H9 (cell line): Measurements from ENCODE around the gene PLXNA2. TPM values are rescaled to one million over a fixed set of nuclear protein-coding genes. Genes with fewer than 3 reads are reported as not detected.

ENCODE experiments used
- DNase-seq: peaks from one replicate; pipeline ENCODE4 v3.0.0-alpha.2; 2017
- H2AFZ ChIP-seq: one replicate; pipeline ENCODE4 v1.6.1; 2013; ENCODE audit warnings: mild to moderate bottlenecking, low read length, control low read depth, moderate library complexity
- H2AK5ac ChIP-seq: 2 replicates; pipeline ENCODE4 v1.6.1; 2013; ENCODE audit warnings: low read length, control low read depth, mixed read lengths; ENCODE audit not compliant: insufficient read length
- H2BK120ac ChIP-seq: one replicate; pipeline ENCODE4 v1.6.1; 2013; ENCODE audit warnings: low read depth, mild to moderate bottlenecking, low read length, control low read depth, inconsistent platforms; ENCODE audit not compliant: poor library complexity, severe bottlenecking
- H2BK12ac ChIP-seq: 2 replicates; pipeline ENCODE4 v1.6.1; 2013; ENCODE audit warnings: low read length, control low read depth, mixed read lengths, low read depth; ENCODE audit not compliant: insufficient read length
- H2BK15ac ChIP-seq: 2 replicates; pipeline ENCODE4 v1.6.1; 2013; ENCODE audit warnings: low read depth, low read length, control low read depth
- H2BK20ac ChIP-seq: one replicate; pipeline ENCODE4 v1.6.1; 2013; ENCODE audit warnings: low read depth, mild to moderate bottlenecking, low read length, control low read depth, inconsistent platforms; ENCODE audit not compliant: poor library complexity, severe bottlenecking
- H2BK5ac ChIP-seq: 2 replicates; pipeline ENCODE4 v1.6.1; 2013; ENCODE audit warnings: low read length, control low read depth, mixed read lengths; ENCODE audit not compliant: insufficient read length
- H3K14ac ChIP-seq: 2 replicates; pipeline ENCODE4 v1.6.1; 2013; ENCODE audit warnings: low read length, control low read depth; ENCODE audit not compliant: insufficient read depth
- H3K18ac ChIP-seq: 2 replicates; pipeline ENCODE4 v1.6.1; 2013; ENCODE audit warnings: low read depth, mild to moderate bottlenecking, mixed read lengths, low read length, control low read depth; ENCODE audit not compliant: insufficient read length
- H3K23ac ChIP-seq: 2 replicates; pipeline ENCODE4 v1.6.1; 2013; ENCODE audit warnings: low read length, control low read depth, mixed read lengths, low read depth; ENCODE audit not compliant: insufficient read length
- H3K23me2 ChIP-seq: 2 replicates; pipeline ENCODE4 v1.6.1; 2013; ENCODE audit warnings: low read depth, mild to moderate bottlenecking, mixed read lengths, low read length, control low read depth; ENCODE audit not compliant: insufficient read length, poor library complexity, severe bottlenecking
- H3K27ac ChIP-seq: 2 replicates; pipeline ENCODE4 v1.5.1; 2013; ENCODE audit warnings: low read length, control low read depth, mixed read lengths, low read depth; ENCODE audit not compliant: insufficient read length
- H3K27me3 ChIP-seq: 2 replicates; pipeline ENCODE4 v1.6.1; 2013; ENCODE audit warnings: low read length, control low read depth, inconsistent platforms; ENCODE audit not compliant: insufficient read depth
- H3K4ac ChIP-seq: 2 replicates; pipeline ENCODE4 v1.6.1; 2013; ENCODE audit warnings: low read depth, mild to moderate bottlenecking, control low read depth, inconsistent platforms, low read length, moderate library complexity
- H3K4me1 ChIP-seq: 2 replicates; pipeline ENCODE4 v1.6.1; 2013; ENCODE audit warnings: low read length, control low read depth, inconsistent platforms; ENCODE audit not compliant: insufficient read depth
- H3K4me2 ChIP-seq: 2 replicates; pipeline ENCODE4 v1.6.1; 2013; ENCODE audit warnings: low read length, control low read depth, mixed read lengths; ENCODE audit not compliant: insufficient read length, insufficient read depth
- H3K56ac ChIP-seq: 2 replicates; pipeline ENCODE4 v1.6.1; 2013; ENCODE audit warnings: low read depth, mild to moderate bottlenecking, mixed read lengths, low read length, control low read depth; ENCODE audit not compliant: insufficient read length
- H3K79me1 ChIP-seq: 2 replicates; pipeline ENCODE4 v1.6.1; 2013; ENCODE audit warnings: low read depth, mild to moderate bottlenecking, moderate library complexity, low read length, control low read depth, inconsistent platforms; ENCODE audit not compliant: insufficient read depth, poor library complexity, severe bottlenecking
- H3K79me2 ChIP-seq: 2 replicates; pipeline ENCODE4 v1.6.1; 2013; ENCODE audit warnings: low read length, control low read depth, inconsistent platforms; ENCODE audit not compliant: insufficient read depth
- H3K9ac ChIP-seq: 2 replicates; pipeline ENCODE4 v1.6.1; 2013; ENCODE audit warnings: low read length, control low read depth, mixed read lengths; ENCODE audit not compliant: insufficient read length; ENCODE audit errors: extremely low read depth
- H3K9me3 ChIP-seq: one replicate; pipeline ENCODE4 v1.6.1; 2013; ENCODE audit warnings: low read depth, low read length, inconsistent platforms; ENCODE audit not compliant: control insufficient read depth
- H3T11ph ChIP-seq: one replicate; pipeline ENCODE4 v1.6.1; 2013; ENCODE audit warnings: mild to moderate bottlenecking, low read length, control low read depth, inconsistent platforms
- H4K20me1 ChIP-seq: one replicate; pipeline ENCODE4 v1.6.1; 2013; ENCODE audit not compliant: control insufficient read depth, insufficient read length, insufficient read depth
- H4K5ac ChIP-seq: 2 replicates; pipeline ENCODE4 v1.6.1; 2013; ENCODE audit warnings: low read depth, mild to moderate bottlenecking, mixed read lengths, low read length, control low read depth; ENCODE audit not compliant: insufficient read length
- H4K8ac ChIP-seq: replicated peaks from 2 replicates; pipeline ENCODE4 v1.6.1; 2013; ENCODE audit warnings: low read length, control low read depth, mixed read lengths, low read depth; ENCODE audit not compliant: insufficient read length
- H4K91ac ChIP-seq: 2 replicates; pipeline ENCODE4 v1.6.1; 2013; ENCODE audit warnings: low read depth, mild to moderate bottlenecking, moderate library complexity, mixed read lengths, low read length, control low read depth; ENCODE audit not compliant: insufficient read length
- H3K27ac Mint-ChIP-seq, 3 experiments: 2 replicates in 2 of 3; 3 replicates in 1 of 3; pipeline ENCODE4 v1.8.0; 2020 to 2021; ENCODE audit warnings: mixed read lengths in 3 of 3, mild to moderate bottlenecking in 1 of 3, moderate library complexity in 1 of 3
- H3K27me3 Mint-ChIP-seq: 2 replicates; pipeline ENCODE4 v1.8.0; 2021; ENCODE audit warnings: low read depth, mild to moderate bottlenecking, moderate library complexity, mixed read lengths
- H3K36me3 Mint-ChIP-seq, 3 experiments: 2 replicates in 2 of 3; 3 replicates in 1 of 3; pipeline ENCODE4 v1.8.0; 2020 to 2021; ENCODE audit warnings: low read depth in 3 of 3, mixed read lengths in 3 of 3; ENCODE audit not compliant: insufficient read depth in 1 of 3
- H3K4me1 Mint-ChIP-seq, 2 experiments: 2 replicates each; pipeline ENCODE4 v1.8.0; 2020; ENCODE audit warnings: mixed read lengths in 2 of 2
- H3K4me3 Mint-ChIP-seq, 2 experiments: 2 replicates in 1 of 2; 3 replicates in 1 of 2; pipeline ENCODE4 v1.8.0; 2020 to 2021; ENCODE audit warnings: mild to moderate bottlenecking in 2 of 2, mixed read lengths in 2 of 2, moderate library complexity in 1 of 2
- H3K9me3 Mint-ChIP-seq, 2 experiments: 2 replicates in 1 of 2; 3 replicates in 1 of 2; pipeline ENCODE4 v1.8.0; 2020; ENCODE audit warnings: mild to moderate bottlenecking in 2 of 2, mixed read lengths in 2 of 2, moderate library complexity in 1 of 2
- CTCF ChIP-seq: fragments of 200-600 bp; sonication (generic); conservative IDR thresholded peaks from 3 replicates; pipeline ENCODE4 v1.8.0; 2021; ENCODE audit warnings: antibody characterized with exemption, mild to moderate bottlenecking
- WGBS: extraction: QIAGEN DNeasy Blood & Tissue Kit; methylation state at CpG from one replicate; pipeline ENCODE4 v1.1.7; 2013; ENCODE audit warnings: missing lambda C conversion rate, low lambda C conversion rate, mixed read lengths; ENCODE audit not compliant: insufficient read length; ENCODE audit errors: extremely low coverage; 5-methylcytosine and 5-hydroxymethylcytosine counted together
- total RNA-seq: library from RNA; stranded (reverse); gene quantifications from 2 replicates; pipeline ENCODE4 v1.2.1, GENCODE V29; 2021

Gene PLXNA2
- total RNA-seq, 1 experiment from 2014 or later: 0.57 TPM

- Histone ChIP-seq H3K27me3 (no peaks in the 10 kb centered on the region), H4K91ac (no peak overlapping the region), H3K23me2 (no peaks in the 10 kb centered on the region), H3K79me2 (no peaks in the 10 kb centered on the region), H2BK5ac (no peak overlapping the region), H3K23ac (no peak overlapping the region), H2BK120ac (no peak overlapping the region), H4K20me1 (no peaks in the 10 kb centered on the region), H3K9ac (no peak overlapping the region), H4K5ac (no peak overlapping the region), H3K27ac (no peak overlapping the region), H2BK15ac (no peak overlapping the region), H3T11ph (no peak overlapping the region), H2BK20ac (no peak overlapping the region), H2AFZ (no peak overlapping the region), H2AK5ac (no peak overlapping the region), H2BK12ac (no peak overlapping the region), H4K8ac (no peak overlapping the region), H3K79me1 (no peaks in the 10 kb centered on the region), H3K14ac (no peak overlapping the region), H3K18ac (no peak overlapping the region), H3K4me1 (no peaks in the 10 kb centered on the region), H3K4ac (no peak overlapping the region), H3K56ac (no peak overlapping the region), H3K4me2 (no peak overlapping the region), H3K9me3 (no peaks in the 10 kb centered on the region)
- Mint-ChIP-seq H3K4me1 (peaks cover 12 to 19% of the 10 kb centered on the region in 2 experiments), H3K36me3 (no peaks in the 10 kb centered on the region), H3K9me3 (no peaks in the 10 kb centered on the region), H3K27me3 (peaks cover 3% of the 10 kb centered on the region; the same call in 1 of the 2 replicates), H3K4me3 (no peak overlapping the region), H3K27ac (no peak overlapping the region)
- no peak for TF ChIP-seq CTCF
- WGBS: no CpG with 5 or more reads among the region's 1 CpG
- no peak for DNase-seq
Observed at GRCh38 chr1:208089149-208089548, 155.0 kb downstream of the PLXNA2 start.
